LHCN-M2 (cell line): ENCODE data around the gene IPCEF1. TPM values are rescaled to one million over a fixed set of nuclear protein-coding genes. Genes with fewer than 3 reads are reported as not detected.
"Not testable (repeated sequence)": the region's sequence is repeated elsewhere in the genome, so short reads cannot be mapped to it uniquely, and the experiment has no call there.

ENCODE experiments used
- DNase-seq: peaks from one replicate; pipeline ENCODE4 v3.0.0-alpha.2; 2012; ENCODE audit warnings: low read depth
- total RNA-seq: library from RNA; depleted of rRNA; stranded (reverse); fragments of >200 nt; gene quantifications from 2 replicates; pipeline ENCODE4 v1.2.3, GENCODE V29; 2014

The IPCEF1 gene
- total RNA-seq, 1 experiment from 2014 or later: not detected

DNA sequence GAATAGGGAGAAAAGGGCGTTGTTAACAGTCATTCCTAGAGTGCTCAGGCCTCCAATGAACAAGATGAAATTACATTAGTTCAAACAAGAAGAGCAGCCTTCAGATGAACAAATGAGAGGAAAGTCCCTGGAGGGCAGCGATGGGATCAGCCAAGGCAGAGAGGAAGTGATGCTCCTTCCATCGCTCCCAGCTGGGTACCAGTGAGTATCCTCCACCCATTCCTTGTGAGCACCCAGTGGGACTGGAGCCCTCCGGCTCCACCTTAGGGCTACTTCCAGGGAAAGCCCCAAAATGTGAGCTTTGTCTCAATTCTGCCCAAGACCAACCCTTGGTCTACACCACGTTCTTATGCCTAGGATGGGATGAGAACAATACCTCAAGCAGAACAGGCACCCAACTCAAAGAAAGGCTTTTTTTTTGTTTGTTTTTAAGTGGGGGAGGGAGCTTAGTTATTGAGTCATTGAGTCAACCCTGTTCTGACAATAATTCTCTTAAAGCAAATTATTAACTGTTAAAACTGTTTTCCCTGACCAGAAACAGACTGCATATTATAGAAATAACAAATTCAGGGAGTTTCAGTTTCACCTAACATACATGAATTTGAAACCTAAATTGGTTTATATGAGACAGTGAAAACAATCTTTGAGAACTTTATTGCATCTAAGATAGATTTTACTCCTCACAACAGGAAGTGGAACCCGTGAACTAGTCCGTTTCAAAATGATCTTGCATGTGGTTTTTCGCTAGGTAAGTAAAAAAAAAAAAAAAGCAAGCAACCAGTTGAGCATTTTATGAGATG is 106.9 kb downstream of the IPCEF1 start:
- DNase-seq: no peak

DNA sequence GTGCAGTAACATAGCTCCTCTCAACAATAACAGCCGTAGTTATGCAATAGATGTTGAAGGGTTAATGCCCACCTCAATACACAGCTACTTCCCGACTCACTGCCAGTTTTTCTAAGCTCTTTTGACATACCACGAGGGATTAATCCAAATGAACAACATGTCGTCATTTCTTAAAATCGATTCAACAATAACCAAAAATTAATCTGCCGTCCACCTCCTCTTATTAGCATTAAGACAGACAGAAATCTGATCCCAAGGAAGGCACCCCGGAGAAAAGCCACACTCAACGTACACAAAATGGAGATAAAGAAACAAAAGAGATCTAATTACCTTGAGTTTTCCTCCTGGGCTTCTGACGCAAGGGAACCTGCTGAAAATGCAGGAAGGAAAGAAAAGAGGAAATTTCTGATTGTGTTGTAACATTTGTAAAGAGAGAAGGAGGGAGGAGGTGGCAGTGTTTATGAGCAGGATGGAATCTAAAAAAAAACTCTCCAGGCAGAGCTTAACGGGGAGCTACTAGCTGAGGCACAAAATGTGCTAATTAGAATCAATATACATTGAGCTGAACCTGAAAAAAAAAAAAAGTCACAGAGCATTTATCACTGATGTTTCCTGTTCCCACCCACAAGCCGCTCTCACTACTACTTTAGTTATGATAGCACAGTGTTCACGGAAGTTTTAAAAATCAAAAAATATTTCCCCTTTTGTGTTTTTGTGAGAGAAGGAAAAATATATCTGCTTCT is 109.3 kb downstream of the IPCEF1 start:
- DNase-seq: no peak

DNA sequence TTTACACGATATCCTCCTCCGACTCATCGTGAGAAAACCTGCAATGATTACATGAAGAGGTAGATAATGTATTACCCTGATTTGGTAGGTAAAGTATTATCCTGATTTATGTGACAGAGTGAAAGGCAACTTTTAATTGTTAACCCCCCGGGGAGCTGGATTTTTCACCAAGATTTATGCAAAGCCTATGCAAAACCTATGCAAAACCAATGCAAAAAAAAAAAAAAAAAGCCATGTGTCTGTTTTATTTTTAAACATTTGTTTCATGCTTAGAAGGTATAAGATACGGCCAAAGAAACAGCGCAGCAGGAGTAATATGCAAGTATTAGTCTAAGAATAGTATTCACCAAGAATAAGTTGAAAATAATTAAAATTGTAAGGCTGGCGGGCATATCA is 109.9 kb downstream of the IPCEF1 start:
- DNase-seq: no peak

DNA sequence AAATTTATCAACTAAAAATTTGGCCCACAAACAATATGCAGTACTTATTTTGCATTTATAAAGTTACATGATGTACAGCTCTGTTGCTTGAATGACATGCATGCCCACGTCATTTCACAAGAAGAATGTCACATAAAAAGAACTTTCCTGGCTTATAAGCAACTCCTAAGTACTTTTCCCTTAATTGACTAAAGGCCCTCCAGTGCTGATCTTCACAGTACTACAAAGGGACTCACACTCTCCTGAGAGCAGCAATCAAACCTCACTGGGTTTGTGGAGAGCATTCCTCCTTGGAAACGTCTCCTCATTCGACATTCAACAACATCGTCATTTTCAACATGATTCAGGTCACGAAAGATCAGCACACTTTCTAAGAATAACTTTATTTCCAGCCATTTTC is 111.1 kb downstream of the IPCEF1 start:
- no peak for DNase-seq

DNA sequence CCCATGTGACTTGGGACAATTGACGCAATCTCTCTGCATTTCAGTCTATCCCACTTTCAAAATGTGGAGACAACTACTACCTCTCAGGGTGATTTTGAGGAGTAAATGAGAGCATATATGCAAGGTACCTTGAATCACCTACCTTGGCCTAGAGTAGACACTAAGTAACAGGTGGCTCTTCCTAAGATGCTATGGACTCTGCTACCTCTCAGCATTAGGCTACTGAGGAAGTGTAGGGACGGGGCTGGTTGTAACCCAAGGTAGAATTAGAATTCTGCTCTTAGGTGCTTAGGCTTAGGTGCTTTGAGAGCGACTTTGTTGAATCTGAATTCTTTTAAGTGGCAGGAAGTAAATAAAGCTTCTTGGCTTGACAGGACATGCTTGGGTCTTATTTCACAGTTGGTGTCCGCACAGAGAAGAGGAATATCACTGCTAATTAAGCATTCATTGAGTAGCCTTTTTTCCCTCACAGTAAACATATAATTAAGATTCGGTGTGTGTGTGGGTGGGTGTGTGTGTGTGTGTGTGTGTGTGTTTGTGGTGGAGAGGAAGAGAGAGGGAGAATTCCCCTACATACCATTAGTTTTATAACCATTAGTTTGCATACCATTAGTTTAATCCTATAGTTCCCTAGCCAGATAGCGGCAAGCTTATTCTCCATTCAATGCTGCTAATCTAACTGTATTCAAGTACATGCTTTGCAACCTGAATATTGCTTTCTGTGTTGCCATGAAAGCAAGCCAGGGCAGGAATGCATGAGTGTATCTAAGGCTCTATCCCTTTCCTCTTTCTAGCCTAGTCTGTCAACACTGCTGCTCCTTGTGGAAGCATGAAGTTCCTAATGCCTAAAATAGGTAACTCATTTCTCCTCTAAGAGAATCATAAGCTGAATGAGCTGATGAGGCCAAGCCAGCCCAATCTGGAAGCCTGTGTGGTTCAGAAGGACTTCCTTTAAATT is 112.5 kb downstream of the IPCEF1 start:
- no peak for DNase-seq

DNA sequence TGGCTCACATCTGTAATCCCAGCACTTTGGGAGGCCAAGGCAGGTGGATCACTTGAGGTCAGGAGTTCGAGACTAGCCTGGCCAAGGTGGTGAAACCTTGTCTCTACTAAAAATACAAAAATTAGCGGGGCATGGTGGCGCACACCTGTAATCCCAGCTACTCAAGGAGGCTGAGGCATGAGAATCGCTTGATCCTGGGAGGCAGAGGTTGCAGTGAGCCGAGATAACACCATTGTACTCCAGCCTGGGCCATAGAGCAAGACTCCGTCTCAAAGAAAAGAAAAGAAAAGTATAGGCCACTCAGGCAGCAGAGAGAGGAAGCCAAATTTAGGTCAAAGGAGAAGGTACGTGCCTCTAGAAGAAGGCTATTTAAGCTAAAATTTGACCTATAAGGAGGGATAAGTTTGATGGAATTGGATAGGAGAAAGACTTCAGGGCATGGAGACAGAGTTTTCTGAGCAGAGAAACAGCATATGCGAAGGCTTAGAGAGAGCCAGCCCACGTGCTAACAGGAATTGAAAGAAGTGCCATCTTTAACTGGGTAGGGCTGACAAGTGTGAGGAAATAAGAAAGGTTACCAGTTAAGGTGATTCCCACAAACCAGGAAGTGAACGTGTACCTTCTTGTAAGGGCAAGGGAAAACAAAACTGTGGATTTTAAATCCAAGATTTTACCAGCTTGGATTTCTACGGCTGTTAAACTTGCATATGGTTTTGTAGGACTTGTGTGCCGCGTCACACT is 113.8 kb downstream of the IPCEF1 start:
- DNase-seq: no peak

DNA sequence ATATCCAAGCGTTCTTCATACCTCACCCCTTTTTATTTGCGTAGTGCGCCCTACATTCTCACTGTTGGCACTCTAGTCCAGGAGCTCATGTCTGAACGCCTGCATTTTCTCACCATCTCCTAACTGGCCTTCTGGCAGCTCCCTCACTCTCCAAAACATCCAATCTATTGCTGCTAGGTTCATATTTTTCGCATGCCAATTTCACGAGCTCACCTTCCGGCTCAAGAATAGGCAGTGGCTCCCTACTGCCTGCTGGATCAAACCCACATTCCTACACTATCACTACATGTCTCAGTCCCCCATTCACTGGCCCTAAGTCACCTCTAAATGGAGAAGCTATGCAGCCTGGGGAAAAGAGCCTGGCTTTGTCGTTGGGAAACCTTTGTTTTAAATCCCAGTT is 115.0 kb downstream of the IPCEF1 start:
- DNase-seq: no peak

DNA sequence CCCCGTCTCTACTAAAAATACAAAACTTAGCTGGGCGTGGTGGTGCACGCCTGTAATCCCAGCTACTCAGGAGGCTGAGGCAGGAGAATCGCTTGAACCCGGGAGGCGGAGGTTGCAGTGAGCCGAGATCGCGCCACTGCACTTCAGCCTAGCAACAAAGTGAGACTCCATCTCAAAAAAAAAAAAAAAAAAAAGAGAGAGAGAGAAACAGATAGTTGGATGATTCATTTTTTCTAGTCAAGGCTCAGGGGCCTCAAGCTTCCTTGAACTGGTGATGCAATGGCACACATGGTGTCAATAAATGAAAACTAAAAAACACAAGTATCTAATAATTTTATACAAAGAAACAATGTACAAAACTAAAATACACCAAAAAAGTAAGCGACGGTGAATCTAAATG is 115.5 kb downstream of the IPCEF1 start:
- not testable (repeated sequence) for DNase-seq

DNA sequence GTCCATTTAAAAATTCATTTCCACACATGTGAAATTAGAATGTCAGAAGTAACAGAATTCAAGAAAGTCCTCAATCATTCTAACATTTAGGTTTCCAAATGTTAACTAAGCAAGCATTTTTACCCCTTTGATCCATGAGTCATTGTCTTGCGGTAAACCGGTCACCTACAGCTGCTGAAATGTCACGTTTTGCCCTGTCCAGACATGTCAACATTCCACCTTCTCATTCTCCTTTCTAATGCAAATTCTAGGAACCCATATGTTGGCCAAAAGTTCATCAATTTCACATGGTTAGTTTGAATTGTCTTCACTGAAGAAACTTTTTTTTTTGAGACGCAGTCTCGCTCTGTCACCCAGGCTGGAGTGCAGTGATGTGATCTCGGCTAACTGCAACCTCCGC is 117.2 kb downstream of the IPCEF1 start:
- DNase-seq: no peak

DNA sequence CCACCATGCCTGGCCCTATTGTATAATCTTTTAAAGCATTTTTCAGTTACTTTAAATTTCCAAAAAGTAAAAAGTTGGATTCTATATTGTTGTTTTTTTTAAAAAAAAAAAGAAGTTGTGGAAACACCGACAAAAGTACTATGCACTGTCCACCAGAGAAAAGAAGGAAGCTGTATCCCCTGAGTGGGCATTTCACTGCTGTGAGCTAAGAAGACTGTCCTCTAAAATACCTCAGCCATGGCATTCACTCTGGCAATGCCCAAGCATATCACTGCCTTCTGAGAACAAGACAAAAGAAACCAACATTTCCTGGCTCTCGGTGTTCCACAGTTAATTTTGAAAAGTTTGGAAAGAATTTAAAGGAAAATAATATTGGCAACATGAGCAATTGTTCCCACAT is 117.8 kb downstream of the IPCEF1 start:
- DNase-seq: no peak

DNA sequence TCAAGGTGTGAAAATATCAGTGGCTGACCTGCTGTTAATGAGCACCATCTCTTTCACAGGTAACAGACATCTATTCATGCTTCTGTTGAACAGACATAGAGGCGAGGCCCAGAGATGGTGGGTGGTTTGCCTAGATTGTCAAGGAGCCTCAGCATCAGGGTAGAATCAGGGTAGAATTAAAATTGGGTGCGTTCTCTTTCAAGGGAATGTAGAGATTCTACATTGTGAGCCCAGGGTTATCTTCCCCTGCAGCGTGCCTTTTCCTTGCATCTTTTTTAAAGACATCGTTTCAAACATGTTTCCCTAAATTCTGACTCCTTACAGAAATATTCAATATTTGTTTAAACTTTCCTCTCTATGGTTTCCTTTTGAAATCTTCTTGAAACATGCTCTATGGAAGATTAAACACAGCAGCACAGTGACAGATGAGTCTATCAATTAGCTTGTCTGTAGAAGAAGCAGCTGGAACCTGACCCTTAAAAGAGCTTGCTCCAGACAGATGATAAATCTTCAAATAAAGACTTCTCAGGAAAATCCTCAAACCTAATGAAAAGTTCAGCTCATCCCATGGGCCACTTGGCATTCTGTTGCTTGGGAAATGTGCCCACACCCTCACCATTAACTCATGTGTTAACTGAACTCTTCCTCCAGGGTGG is 119.8 kb downstream of the IPCEF1 start:
- no peak for DNase-seq

DNA sequence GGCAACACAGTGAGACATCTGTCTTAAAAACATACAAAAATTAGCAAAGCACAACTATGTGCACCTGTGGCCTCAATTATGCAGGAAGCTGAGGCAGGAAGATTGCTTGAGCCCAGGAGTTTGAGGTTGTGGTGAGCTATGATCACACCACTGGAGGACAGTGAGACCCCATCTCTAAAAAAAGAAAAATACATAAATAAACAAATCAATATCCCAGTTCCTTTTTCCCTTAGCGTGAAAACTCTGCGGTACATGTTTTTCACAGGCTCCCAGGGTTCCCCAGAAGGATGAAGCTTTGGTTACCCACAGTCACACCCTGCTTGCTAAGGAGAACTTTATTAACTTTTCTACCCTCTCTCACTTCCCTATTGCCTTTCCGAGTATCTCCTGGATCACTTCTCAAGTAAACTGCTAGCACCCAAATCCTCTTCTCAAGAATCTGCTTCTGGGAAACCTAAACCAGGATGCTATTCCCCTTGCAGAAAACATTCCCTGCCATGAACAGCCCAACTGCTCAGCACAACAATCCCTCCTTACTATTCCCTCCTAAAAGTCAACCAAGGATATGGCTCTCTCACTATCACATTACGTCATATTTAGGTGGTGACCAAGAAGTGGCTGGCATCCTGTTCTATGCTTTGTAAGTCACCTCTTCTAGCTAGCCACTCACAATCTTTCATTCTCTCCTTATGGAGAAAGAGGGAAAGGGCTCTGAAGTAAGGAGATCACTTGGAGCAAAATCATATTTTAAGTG is 122.4 kb downstream of the IPCEF1 start:
- DNase-seq: no peak

DNA sequence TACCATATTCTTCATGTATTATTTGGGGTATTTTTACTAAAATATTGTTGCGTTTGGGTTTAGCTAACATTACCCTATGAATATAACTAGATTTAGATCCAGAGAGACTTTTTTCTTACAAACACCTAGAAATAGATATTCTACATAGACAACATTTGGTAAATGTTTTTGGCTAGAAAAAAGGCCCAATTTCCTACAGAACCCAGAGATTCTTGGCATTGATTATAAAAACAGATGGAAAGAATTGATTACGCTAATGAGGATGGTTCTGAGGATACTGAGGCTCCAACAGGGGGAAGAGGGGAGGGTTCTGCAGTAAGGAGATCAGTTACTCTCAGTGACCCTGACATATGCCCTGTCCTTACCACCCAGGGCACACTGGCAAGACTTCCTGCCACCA is 123.2 kb downstream of the IPCEF1 start:
- no peak for DNase-seq

DNA sequence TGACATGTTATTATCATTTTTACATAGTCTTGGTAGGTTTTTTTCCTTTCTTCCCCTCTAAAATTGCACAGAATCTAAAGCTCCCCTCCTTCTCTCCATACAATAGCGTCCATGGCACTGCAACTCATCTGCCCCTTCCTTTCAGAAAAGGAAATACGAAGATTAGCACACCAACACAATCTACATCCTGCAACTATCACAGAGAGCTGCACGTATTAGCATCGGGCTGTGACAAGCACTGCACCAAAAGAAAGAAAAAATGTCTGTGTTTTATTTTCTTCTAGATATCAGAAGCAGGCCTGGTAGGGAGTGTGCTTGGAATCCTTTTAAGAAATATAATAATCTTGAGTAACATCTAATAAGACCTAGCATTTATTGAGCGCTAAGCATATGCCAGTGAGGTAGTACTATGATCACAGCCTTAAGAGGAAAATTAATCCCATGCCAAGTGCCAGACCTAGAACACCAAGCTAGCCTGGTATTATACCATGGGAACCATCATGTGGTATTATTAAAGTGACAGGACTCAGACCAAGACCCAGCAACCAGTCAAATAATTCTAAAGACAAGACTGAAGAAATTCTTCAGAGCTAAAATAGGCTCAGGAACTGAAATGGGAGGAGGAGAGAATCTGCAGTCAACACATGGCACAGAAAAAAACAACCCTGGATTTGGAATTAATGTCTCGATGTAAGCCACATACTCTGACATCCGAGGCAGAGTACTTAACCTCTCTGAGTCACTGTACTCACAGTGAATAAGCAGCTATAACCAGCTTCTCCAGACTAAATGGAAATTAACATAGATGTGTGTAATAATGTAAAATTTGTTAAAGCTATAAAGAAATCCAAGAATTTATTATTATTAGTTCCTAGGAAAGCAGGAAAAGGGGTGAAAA is 124.3 kb downstream of the IPCEF1 start:
- peak; percentile 13 for DNase-seq

DNA sequence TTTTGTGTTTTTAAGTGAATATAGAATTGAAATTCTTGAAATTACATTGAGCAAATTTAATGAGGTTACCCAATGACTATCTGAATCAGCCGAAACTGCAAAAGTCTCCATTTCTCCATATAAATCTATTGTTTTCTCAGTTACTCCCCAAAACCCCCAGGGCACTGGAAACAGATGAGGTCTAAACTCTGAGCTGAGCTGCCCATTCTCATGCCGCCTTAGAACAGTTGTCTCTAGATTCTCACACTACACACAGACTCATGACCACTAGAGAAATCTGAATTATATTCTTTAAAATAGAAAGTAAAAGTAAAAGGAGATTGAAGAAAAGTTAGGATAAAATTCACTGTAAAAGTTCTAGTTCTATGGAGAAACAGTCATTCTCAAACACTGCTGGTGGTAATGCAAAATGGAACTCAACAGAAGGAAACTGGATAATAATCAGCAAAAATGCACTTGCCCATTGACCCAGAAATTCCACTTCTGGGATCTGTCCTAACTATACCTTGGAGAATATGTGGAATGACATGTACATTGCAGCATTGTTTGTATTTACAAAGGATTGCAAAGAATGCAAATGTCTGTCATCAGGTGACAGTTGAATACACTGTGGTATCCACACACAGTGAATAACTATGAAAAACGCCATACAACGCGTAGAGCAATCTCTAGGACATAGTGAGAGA is 125.5 kb downstream of the IPCEF1 start:
- DNase-seq: no peak

DNA sequence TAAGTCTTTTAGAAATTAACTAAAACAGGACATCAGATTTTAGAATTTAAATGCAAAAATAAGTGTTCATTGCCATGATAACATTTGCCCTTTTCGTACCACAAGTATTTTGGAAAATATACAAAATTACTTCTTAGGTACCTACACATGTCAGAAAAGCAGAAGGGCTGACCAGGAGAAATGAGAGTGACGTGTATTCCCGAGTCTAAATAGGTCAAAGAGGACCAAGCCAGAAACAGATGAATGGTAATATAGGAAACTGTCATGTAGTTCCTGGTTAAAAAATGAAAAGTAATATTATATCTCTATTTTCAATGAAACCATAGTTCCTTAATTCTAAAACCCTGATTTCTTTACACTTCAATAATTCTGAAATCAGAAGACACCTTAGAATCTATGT is 126.2 kb downstream of the IPCEF1 start:
- DNase-seq: no peak

DNA sequence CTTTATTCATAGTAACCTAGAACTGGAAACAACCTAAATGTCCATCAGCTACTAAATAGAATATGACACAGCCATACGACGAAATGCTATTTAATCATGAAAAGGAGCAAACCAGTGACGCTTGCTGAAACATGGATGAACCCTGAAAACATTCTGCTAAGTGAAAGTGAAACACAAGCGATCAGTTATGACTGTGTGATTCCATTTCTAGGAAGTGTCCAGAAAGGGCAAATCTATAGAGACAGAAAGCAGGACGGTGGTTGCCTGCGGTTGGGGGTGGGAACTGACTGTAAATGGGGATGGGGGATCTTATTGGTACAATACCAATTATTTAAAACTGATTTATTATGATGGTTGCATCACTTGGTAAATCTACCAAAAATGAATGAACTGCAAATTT is 126.8 kb downstream of the IPCEF1 start:
- DNase-seq: no peak

DNA sequence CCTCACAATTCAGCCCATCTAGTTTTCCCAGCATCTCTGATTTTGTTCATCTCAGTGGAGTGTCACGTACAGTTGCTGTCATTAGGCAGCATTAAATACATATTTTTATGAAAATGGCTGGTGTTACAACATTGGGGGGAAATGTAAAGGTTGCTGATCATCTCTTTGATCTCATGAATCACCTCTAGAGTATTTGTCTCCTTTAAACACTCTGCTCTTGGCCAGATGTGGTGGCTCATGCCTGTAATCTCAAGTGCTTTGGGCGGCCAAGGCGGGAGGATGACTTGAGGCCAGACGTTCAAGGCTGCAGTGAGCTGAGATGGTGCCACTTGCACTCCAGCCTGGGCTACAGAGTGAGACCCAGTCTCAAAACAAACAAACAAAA is 128.1 kb downstream of the IPCEF1 start:
- DNase-seq: no peak
